IPS DF 4.7 (cell line): ENCODE results near the gene C16orf86.

Experiments
- DNase-seq: peaks from one replicate; pipeline ENCODE4 v3.0.0-alpha.2; 2013; ENCODE audit warnings: low spot score; ENCODE audit errors: extremely low read depth

The C16orf86 gene, protein sequence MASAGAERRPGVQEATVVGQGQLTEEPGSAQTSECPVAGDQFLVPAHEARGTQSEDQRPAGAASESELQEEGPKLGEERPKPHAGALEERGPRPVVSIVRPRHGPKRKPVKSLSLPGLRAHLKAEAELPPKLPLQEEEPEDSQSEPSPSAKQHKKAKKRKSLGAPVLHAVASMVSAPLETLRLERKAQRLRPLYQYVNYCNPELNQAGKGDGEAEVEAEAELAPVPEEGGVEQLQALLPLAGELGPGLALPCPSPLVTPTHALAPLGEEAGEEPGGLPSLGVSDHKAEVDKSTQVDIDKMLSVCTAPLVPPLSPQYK

DNA sequence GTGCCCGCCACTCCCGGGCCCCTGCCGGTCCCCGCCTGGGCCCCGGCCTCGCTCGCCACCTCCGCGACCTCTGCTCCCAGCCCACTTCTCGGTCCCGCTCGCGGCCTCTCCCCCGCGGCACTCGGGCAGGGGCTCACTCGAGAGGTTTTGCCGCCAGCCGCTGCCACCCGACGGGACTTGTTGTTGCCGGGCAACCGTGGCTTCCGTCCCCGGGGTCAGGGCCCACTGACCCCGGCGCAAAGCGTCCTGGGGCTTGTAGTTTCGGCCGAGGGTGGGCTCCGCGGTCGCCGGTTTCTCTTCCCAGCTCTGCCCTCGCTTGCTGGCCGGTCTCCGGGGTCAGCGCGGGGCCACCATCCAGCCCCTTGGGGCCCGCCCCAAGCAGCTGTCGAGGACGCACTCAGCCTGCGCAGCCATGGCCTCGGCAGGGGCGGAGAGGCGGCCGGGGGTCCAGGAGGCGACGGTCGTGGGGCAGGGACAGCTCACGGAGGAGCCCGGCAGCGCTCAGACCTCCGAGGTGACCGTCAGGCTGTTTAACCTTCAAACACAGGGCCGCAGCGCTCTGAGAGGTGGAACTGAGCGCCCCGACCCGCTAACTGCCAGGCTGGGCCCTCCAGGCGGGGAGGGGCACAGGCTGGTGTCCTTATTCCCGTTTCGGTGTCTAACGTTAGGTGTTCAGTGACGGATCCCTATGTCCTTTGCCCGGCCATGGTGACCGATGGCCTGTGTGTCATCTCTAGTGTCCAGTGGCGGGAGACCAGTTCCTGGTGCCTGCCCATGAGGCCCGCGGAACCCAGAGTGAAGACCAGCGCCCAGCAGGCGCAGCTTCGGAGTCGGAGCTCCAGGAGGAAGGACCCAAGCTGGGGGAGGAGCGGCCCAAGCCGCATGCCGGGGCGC lies at the start of gene C16orf86, which contains the start of gene ENKD1:
C16orf86 (plus strand) TSS at position 256 of the 894 bp plus-strand sequence; CDS start at position 413, 157 bp downstream.
ENKD1 (minus strand) TSS at position 192 of the 894 bp plus-strand sequence. CDS start 308 bp downstream, outside the sequence.
- no peak for DNase-seq

DNA sequence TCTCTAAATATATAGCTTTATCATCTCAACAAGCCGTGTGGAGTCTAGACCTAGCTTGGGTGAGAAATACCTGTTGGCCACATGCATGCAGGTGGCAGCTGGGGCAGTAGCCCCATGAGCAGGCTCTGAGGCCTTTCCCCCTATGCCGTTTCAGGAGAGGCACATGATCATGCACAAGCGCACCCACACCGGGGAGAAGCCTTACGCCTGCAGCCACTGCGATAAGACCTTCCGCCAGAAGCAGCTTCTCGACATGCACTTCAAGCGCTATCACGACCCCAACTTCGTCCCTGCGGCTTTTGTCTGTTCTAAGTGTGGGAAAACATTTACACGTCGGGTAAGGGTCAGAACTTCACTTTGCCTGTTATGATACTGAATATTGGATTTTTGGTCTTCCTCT lies 38.4 kb upstream of the C16orf86 start:
- DNase-seq, result no peak

DNA sequence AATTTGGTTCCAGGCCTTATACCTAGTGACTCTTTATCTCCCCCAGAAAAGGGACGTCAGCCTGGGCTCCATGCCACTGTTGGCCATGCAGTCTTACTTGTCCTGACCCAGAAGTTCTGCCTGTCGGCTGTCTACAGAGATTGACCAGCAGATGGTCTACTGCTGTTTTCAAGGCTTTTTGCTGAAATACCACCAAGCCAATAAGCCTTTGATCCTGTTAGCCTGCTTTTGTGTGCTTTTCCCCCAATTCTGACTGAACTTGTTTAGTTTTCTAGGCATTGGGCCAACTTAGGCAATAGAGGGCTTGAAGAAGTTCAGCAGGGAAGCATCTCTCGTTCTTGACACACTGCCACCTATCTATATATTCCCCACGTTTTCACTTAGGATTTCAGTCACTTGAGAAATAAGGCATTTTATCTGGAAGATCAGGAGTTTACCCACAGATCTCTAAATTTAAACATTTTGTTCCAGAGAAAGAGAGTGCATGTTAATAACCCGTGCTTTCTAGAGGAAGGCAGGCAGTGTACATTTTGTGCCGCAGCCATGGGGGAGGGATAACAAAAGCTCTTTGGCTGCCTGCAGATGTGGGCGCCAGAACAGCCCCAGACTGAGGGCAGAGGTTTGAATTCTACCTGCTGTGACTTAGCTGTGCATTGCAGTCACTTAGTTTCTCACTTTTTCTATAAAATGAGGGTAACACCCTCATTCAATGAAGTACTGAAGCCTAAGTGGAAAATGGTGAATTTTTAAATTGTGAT lies 34.0 kb upstream of the C16orf86 start:
- no peak for DNase-seq

DNA sequence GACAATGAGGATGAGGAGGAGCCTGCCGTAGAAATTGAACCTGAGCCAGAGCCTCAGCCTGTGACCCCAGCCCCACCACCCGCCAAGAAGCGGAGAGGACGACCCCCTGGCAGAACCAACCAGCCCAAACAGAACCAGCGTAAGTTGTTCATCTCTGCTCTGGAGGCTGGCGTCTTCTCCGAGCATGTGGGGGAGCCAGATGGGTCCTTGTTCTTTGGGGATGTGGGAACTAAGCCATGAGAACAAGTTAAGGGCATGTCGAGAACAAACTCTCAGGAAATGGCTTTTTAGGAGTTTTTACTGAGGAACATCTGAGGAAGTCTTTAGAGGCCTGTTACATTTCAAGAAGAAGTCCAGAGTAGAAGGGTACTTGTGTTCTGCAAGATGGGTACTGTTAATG lies 29.9 kb upstream of the C16orf86 start:
- no peak for DNase-seq

DNA sequence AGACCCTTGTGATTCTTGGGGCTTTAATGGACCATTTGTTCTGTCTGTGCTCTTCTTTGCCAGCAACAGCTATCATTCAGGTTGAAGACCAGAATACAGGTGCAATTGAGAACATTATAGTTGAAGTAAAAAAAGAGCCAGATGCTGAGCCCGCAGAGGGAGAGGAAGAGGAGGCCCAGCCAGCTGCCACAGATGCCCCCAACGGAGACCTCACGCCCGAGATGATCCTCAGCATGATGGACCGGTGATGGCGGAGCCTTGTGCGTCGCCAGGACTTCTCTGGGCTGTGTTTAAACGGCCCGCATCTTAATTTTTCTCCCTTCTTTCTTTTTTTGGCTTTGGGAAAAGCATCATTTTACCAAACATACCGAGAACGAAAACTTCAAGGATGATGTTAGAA lies 29.0 kb upstream of the C16orf86 start:
- DNase-seq, result no peak

DNA sequence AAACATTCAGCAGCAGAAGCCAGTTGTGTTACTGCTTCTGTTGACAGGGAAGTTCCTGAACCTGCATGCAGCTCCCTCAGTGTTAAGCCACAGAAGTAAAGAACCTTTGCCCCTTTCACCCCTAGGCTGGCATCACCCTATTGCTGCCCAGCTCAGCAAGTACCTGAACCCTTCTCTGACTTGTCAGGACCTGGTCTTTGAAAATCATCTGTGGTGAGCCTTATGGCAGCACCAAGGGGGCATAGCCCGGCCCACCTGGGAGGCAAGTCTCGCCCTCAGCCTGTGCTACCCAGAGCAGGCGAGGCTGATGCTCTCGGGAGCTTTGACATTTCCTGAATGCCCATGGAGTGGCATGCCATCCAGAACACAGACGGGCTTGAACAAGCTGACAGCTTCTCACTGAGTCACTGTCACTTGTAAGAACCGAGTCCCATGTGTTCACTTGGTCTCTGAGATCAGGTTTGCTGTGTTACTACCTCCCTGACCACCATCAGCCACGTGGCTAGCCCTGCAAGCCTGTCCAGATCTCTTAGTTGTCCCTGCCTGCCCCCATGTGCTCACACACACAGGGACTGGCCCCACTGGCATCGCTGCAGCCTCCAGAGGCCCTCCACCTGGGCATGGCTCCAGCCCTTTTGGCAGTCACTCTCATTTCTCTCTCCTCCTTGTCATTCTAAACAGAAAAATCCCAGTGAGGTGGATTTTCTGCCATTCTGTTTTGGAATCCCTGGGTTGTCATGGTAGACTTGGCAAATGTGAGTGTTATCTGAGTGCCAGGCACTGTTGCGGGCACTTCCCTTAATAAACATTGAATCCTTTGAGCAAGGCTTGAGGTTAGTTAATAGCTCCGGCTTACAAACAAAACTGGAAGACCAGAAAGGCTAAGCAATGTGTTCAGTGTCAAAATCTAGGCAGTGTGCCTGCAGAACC lies 24.6 kb upstream of the C16orf86 start:
- no peak for DNase-seq

DNA sequence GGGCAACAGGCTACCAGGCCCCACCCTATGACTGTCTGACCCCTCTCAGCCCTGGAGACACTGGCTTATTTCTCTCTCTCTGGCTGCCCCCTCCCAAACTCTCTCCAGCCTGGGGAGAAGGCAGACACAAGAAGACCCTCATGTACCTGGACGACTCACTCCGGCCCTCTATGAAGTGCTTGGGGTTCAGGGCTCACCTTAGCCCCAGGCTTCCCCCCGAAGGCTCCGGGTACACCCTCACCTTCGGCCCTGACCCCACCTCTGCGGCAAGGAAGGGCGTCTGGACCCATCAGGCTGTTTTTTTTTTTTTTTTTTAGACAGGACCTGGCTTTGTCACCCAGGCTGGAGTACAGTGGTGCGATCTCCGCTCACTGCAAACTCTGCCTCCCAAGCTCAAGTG lies 22.6 kb upstream of the C16orf86 start:
- no peak for DNase-seq

DNA sequence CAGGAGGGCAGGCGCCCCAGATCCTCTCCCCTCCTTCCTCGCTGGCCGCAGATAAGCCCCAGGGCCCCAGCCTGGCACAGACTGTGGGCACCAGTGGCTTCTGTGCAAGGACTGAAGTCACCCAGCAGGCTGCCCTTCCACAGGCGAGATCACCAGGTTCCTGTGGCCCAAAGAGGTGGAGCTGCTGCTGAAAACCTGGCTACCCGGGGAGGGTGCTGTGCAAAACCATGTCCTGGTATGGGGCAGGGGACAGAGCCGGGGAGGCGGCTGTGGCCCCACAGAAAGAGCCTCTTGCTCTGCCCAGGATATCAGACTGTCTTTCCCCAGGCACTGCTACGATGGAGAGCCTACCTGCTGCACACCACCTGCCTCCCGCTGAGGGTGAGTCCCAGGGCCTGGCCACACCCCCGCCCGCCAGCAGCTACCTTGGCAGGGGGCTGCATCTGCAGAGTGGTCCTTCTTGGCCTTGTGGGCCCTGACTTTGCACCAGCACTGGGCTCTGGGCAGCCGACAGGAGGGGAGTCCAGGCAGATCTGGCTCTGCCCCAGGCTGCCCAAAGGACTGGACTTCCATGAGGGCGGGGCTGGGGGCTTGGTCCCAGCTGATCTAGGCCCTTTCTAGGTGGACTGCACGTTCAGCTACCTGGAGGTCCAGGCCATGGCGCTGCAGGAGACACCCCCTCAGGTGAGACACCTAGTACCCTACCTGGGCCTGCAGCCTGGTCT lies 21.1 kb upstream of the C16orf86 start:
- no peak for DNase-seq

DNA sequence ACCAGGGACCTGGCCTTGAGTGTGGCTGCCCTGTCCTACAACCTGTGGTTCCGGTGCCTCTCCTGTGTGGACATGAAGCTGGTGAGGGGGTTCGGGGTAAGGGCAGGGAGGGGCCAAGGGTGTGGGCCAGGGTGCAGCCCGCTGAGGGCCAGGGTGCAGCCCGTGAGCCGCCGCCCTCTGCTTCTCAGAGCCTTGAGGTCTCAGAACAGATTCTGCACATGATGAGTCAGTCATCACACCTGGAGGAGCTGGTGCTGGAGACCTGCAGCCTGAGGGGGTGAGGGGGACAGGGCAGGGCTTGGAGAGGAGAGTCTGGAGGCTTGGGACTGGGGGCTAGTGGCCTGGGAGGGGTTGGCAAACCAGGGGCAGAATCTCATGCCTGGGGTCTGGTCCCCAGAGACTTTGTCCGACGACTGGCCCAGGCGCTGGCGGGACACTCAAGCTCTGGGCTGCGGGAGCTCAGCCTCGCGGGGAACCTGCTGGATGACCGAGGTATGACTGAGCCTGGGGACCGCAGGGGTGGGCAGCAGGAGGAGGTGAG lies 19.4 kb upstream of the C16orf86 start:
- no peak for DNase-seq

DNA sequence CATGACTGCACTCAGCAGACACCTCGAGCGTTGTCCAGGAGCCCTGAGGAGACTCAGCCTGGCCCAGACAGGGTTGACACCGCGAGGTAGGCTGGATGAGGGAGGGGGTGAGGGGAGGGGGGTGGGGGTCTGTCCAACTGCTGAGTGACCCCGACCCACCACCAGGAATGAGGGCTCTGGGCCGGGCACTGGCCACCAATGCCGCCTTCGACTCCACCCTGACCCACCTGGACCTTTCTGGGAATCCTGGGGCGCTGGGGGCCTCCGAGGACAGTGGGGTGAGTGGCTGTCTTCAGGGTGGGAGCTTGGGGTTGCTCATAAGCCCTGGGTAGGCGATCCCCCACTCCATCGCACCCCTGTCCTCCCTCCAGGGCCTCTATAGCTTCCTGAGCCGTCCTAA lies 18.9 kb upstream of the C16orf86 start:
- no peak for DNase-seq

DNA sequence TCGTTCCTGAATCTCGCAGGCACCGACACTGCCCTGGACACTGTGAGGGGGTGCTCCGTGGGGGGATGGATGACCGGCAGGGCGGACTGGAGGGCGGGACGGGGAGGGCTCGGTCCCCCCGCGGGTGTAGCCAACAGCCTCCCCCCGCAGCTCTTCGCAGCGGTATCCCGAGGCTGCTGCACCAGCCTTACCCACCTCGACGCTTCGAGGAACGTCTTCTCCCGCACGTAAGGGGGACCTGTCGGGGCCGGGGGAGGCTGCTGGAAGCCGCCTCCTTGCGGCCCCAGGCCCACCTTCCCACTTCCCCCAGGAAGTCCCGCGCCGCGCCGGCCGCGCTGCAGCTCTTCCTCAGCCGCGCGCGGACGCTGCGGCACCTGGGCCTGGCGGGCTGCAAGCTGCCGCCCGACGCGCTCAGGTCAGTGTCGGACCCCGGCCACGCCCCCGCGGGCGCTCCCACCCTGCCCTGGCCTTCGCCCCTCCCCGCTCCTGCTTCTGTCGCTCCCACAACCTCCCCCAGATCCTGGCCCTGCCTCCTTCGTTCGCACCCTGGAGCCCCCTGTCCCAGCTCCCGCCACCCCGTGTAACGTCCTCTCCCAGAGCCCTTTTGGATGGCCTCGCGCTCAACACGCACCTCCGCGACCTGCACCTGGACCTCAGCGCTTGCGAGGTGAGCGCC lies 18.4 kb upstream of the C16orf86 start:
- no peak for DNase-seq

DNA sequence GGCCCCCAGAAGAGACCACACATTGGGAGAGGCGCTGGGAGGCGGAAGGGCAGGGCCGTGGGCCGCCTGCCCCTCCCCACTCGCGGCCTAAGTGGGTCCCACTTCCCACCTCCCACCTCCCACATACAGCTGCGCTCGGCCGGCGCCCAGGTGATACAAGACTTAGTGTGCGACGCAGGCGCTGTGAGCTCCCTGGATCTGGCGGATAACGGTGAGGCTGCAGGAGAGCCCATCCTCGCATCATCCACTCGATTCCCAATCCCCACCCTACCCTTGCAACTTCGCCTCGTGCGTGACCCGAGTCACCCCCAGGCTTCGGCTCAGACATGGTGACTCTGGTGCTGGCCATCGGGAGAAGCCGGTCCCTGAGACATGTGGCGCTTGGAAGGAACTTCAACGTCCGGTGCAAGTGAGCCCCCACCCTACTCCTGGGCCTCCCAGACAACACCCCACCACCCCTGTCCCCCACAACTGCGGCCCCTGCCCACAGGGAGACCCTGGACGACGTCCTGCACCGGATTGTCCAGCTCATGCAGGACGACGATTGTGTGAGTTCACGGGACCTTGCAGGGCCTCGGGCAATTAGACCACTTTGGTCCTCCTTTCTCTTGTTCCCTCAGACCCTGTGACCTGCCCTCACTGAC lies 17.7 kb upstream of the C16orf86 start:
- no peak for DNase-seq

DNA sequence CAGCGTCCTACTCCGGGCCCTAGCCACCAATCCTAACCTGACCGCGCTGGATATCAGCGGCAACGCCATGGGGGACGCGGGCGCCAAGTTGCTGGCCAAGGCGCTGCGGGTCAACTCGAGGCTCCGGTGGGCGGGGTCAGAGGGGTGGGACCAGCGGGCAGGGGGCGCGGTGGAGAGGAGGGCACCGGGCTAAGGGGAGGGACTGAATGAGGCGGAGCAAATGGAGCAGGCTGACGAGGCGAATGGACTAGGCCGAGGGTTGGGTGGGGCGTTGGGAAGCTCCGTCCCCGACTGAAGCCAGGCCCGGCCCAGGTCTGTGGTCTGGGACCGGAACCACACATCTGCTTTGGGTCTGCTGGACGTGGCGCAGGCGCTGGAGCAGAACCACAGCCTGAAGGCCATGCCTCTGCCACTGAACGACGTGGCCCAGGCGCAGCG lies 17.1 kb upstream of the C16orf86 start:
- no peak for DNase-seq

DNA sequence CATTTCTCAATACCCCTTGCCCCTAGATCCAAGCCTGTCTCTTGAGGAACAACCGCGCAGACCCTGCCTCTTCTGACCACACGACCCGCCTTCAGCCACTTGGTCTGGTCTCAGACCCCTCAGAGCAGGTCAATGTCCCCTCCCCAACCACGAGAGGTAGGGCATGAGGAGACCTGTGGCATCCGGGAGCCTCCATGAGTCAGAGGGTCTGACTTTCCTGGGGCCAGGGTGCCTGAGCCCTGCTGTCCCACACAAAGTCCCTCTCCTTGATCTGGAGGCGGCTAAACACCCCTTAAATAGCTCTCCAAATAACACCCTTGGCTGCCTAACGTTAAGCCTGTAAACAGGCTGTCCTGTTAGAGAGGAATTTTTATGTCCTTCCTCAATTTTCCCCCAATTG lies 16.6 kb upstream of the C16orf86 start:
- DNase-seq, result no peak

DNA sequence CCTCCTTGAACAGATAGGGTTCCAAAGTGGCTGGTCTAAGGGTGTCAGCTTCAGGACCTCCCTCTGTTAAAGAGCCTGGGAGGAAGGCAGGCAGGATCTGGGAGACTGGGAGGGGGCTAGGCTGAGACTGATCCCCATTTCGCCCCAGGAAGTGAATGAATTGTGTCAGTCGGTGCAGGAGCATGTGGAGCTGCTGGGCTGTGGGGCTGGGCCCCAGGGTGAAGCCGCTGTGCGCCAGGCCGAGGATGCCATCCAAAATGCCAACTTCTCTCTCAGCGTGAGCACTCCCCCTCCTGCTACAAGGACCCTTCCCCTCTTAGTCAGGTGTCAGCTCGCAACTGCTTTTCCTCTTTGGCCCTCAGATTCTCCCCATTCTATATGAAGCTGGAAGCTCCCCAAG lies 15.6 kb upstream of the C16orf86 start:
- no peak for DNase-seq

DNA sequence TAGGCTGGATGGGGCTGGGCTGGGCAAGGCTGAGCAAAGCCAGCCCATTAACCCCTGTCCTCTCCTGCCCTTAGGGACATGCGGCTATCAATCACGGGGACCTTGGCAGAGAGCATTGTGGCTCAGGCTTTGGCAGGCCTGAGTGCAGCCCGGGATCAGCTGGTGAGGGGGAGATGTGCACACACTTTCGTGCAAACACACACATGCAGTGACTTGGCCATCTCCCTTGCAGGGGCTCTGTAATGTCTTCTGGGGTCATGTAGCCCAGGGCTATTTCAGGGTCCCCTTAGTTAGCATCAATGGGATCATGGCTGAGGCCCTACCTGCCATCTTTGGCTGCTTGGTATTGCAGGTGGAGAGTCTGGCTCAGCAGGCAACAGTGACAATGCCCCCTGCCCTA lies 14.8 kb upstream of the C16orf86 start:
- DNase-seq, result no peak

DNA sequence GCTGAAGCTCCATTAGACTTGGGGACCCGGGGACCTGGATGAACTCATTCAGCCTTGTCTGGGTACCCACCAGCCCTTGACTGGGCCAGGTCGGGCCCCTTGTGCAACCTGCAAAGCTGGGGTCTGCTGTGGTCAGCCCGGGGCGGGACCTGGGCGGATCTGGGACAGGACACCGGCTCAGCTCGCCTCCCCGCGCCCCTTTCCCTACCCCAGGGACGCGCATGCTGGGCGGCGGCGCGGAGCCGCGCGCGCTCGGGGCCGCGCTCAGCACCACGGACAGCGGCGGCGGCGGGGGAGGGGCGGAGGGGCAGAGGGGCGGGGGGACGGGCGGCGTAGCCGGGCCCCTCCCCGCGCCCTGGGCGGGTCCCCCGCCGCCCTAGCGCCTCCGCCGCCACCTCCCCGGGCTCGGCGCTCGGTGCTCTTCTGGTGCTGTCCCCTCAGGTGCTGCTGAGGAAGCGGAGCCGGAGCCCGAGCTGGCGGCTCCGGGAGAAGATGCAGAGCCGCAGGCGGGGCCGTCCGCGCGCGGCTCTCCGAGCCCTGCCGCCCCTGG lies 14.0 kb upstream of the C16orf86 start:
- DNase-seq, result no peak

DNA sequence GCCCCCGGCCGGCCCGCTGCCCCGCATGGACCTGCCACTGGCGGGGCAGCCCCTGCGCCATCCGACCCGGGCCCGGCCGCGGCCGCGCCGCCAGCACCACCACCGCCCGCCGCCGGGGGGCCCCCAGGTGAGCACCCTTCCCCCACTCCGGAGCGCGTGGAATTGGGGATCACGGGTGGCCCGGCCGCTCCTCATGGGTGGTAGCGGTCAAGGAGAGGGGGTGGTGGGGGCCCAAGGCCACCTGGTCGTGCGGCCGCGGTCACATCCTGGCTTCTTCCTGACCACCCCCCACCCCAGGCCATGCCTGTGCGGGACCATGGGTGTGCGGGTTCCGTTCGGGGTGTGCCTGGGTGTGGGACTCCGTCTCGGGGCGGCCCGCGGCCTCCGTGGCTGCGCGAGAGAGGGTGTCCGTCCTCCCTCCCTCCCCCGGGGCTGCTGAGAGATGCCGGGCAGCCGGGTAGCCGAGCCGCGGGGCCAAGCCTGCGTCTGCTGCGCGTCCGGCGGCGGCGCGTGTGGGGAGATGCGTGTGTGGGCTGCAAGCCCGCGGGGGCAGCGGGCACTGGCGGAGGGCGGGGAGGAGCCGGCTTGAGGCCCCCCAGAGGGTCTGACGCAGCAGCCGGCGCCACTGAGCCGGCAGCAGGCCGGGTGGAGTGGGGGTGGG lies 13.4 kb upstream of the C16orf86 start:
- DNase-seq, result no peak
